SHP77 (cell line): ENCODE results near the gene CPNE5.

Experiments used
- DNase-seq, 2 experiments: peaks; one replicate each; lab custom pipeline; 2025; lab: John Stamatoyannopoulos, UW

The CPNE5 gene

DNA sequence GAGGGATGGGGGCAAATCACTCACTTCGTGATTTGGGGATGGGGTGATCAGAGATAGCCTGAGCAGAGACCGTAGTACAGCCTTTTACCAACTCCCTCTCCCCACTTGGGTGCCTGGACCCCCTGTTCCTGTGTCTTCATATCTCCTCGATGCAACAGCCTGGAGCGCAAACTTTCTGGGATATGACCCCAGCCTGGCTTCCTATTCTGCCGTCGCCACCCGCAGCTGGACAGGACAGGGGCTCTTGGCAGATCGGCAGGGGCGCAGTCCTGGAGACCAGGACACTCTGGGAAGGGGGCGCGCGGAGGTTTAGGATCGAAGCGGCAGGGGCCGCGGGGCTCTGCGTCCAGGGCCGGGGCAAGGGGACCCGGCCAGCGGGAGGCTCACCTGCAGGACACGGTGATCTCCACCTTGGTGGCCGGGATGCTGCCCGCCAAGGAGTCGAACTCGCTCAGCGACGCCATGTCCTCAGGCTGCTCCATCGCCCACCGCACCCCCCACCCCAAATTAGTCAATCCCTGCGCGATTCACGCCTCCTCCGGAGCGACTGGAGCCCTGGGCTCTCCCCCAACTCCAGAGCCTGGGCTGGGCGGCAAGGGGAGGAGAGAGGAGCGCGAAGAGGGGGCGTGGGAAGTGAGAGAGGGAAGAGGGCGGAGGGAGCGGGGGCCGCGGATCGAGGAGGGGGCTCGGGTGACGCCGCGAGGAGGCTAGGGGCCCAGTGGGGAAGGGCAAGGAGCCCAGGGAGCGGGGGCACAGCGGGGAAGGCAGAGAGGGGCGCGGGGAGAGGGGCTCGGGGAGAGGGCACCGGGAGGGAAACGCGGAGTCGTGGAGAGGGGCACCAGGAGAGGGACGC lies at the start of gene CPNE5:
Gene CPNE5, minus strand, starts transcription at position 549 of the 853 bp plus-strand sequence. Its CDS starts 67 bp downstream, at position 482.
- no peak for DNase-seq

DNA sequence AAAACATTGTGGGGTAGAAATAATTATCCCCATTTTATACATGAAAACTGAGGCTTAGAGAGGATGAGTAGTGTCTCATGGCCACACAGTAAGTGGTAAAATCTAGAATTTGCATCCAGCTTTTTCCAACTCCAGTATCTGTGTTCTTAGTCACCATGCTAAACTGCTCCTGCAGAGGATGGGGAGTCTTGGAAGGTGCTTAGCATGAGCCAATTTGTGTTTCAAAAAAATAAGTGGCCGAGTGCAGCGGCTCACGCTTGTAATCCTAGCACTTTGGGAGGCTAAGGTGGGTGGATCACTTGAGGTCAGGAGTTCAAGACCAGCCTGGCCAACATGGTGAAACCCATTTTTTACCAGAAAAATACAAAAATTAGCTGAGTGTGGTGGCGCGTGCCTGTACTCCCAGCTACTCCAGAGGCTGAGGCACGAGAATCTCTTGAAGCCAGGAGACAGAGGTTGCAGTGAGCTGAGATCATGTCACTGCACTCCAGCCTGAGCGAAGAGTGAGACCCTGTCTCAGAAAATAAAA lies 48.9 kb upstream of the CPNE5 start:
- no peak for DNase-seq

DNA sequence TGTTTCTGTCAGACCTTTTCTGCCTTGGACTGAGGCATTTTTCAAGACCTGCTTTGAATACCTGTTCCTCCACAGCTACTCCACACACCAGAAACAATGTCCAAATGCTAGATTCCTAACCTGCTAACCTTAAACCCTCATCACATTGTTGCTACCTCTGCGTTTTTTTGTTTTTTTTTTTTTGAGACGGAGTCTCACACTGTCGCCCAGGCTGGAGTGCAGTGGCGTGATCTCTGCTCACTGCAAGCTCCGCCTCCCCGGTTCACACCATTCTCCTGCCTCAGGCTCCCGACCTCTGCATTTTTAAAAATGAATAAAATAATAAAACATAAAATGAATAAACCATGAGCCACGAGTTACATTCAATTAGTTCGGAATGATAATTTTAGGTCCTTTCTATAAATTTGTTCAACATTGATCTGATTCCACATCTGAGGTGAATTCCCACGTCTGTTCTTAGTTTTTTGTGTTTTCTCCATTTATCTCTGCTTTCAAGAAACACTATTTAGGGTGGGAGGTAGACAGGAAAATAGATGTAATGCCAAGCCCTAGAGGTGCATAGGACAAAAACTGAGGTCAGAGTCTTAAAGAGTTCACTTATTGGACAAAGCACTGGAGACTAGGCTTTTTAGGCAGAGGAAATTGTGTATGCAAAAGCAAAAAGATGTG lies 47.8 kb upstream of the CPNE5 start:
- DNase-seq: no peak

DNA sequence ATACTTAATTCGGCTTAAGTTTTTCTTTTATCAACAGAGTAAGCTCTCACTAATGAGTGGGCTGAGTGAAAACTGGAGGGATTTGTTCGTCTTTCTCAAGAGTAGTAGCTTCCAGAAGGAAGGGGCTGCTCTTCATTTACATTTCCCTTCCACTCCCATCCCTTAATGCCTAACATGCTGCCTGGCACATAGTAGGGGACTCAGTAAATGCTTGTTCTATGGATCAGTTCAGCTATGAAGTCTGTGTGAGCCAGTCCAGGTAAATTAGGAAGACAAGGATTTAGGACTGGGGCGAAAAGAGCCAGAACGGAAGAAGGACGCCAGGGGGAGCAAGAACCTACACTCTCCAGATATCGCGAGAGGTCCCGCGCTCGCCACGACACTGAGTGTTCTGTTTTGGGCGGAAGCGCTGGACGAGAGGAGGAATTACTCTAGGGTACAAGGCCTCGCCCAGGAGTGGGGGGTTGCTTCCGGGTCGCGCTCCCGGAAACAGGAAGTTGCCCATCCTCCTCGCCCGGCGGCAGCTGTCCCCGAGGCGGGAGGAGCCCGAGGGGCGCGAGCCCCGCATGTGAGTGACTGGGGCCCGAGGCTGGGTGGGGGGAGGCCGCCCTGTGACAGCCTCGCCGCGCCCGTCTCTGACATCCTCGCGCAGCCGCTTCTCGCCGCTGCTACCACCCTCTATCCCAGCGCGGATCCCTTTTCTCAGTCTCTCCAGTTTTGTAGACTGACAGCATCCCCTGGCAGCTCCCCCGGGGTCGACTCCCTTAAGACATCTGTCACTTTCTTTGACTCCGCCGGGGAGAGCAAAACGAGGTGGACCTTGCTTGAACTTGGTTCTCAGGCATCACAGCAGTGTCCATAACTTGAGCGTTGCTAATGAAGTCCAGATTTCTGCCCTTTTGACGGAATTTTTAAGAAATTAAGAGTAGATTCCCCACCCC lies 46.5 kb upstream of the CPNE5 start, which contains the start of gene C6orf89:
Gene C6orf89, plus strand, starts transcription at position 492 of the 941 bp plus-strand sequence. CDS start 13,493 bp downstream, outside the sequence.
- DNase-seq: peak; percentile 98

DNA sequence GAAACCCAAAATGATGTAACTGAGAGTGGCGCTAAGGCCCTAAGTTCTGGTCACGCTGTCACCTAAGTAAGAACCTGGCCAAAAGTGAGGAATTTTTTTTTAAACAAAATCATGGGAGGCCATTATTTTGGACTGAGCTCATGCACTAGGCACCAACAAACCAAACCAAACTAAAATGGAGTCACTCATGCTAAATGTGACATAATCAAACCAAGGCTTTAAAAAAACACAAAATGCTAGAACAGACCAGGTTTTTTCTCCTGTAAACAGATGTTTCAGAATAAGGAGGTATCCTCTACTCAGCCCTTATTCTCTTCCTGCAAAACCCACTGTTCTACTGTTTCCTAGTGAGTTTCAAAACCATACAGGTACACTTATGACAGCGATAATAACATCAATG lies 45.4 kb upstream of the CPNE5 start:
- no peak for DNase-seq

DNA sequence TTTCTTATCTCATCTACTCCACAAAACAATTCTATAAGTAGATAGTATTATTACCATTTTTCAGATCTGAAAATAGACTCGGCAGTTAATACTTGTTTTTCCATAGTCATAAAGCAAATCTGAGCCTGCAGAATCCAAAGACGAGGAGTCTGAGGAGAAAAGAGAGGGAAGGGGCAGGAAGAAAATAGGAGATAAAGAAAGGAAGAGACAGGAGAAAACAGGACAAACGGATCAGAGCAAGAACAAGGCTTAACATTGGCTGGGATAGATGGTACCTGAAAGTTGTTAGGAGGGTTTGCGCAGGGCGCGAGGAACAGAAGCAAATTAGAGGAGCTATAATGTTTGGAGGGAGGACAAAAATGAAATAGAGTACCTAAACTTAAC lies 36.0 kb upstream of the CPNE5 start:
- DNase-seq: no peak

DNA sequence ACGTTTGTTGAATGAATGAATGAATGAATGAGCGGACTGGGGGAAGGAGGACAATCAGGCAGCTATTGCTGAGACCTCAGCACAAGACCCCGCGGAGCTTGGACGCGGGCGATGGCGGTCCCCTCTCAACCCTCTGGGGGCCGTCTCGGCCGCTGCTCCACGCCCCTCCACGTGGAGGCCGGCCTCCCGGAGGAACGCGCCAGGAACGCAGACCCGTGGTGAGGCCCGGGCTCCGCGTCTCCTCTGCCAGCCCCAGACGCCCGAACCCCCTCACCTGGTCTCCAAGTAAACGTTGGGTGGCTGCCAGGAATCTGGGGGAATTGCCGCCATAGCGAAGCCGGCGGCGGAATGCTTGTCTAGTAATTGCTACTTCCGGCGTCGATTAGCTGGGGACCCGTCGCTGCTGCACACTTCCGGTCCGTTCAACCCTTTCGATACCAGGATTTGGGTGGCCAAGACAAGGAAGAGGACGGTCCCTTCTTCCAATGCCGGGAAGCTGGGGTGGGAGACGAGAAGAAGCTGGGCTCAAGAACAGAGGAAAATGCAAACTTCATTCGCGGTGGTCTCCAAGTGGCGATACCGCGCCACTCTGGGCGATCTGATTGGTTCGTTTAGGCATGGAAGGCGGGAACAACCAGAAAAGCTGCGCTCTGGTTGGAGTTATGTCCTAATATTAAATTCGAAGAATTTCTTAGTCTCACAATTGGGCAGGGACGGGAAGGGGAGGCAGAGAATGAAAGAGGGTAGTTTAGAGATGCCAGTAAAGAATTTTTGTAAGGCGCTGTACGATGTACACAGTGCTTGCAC lies 35.4 kb upstream of the CPNE5 start, which contains the start of gene PPIL1:
Gene PPIL1, minus strand, starts transcription at position 361 of the 807 bp plus-strand sequence. Its CDS starts 31 bp downstream, at position 330.
- peak; percentile 90 to 92 for DNase-seq

DNA sequence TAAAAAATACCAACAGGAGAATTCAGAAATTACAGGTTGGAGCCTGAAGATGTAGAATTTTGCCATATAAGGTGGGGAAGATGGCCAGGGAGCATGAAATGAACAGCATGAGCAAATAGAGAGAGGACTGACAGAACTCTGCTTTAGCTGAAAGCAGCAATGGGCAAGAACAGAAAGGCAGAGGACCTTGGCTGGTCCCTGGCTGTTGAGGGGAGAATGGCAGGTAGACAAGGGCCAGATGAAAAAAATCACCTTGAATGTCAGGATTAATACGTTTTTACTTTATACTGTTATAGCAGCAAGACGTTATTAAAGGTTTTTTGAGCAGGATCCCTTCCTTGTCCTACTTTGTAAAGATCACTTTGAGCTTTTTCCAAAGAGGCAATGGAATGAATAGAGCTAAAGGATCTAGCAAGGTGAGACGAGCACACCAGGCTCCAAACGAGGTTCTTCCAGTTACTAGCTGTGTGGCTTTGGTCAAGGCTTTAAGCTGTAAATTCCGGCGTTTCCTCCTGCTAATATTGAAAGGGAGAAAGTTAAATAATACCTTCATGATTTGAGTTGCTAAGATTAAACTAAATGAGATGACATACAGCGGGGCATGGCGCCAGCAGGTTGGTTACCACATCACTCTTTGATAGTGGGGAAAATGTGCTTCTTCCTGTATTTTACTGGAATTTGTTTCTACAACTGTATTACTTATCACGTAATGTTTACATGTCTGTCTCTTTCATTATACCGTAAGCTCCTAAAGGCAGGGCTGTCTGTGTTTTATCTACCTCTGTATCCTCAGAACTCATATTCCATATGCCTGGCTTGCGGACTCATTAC lies 34.6 kb upstream of the CPNE5 start:
- DNase-seq: peak in 1 of 2 experiments; percentile 11

DNA sequence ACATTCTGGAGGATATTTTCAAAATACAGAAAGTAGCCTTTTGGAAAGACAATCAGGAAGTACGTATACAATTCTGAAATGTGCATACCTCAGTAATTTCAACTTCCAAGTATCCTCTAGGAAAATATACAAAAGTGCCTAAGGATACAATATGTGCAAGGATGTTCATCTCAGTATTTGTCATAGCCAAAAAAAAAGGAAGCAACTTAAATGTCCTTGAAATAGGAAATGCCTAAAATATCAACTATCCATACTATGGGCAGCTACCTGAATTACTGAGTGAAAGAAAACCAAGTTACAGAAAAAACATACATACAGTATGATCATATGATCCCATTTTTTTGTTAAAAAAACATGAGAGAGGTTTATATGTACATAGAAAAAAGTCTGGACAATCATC lies 33.9 kb upstream of the CPNE5 start:
- DNase-seq: no peak

DNA sequence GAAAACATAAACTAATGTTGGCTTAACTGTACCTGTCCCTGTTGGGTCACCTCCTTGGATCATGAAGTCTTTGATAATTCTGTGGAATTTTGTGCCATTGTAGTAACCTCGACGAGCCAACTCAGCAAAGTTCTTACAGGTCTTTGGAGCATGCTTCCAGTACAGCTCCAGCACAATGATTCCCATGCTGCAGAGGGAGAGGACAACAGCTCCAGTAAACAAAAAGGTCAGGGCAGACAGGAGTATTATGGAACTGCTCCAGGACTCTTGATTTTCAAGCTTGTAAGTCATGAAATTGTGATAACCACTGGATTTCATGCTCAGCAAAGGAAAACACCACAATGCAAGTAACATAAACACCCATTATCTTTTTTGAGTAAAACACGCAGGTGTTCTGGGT lies 32.4 kb upstream of the CPNE5 start:
- DNase-seq: no peak

DNA sequence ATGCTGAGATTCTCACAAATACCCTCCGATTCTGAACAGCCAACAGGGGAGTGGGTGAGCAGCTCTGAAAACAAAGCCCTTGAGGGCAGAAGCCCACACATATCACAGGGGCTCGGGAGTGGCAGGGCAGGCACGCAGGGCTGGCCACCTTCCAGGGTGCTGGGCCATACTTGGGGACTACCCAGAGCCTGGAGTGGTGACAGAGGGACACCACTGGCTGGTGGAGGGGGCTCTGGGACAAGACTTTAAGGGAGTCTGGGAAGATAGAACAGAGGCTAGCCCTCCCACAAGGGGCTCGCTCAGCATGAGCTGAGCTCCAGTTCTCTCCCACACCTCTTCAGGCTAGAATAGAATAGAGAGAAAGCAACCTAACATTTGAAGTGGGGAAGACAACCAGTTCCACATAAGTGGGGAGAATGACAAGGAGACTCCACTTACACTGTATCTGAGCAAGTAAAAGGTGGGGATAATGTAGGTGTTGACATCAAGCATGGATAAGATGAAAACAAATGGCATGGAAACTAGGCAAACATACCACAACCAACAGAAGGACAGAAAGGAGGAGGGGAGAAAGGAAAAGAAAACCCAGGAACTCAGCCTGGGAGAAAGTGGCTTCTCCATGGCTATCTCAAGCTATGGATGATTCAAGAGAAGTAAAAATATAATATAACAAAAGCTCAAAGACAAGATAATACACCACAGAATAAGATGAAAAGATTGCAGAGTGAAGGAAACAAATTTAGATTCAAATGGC lies 28.4 kb upstream of the CPNE5 start:
- DNase-seq: no peak

DNA sequence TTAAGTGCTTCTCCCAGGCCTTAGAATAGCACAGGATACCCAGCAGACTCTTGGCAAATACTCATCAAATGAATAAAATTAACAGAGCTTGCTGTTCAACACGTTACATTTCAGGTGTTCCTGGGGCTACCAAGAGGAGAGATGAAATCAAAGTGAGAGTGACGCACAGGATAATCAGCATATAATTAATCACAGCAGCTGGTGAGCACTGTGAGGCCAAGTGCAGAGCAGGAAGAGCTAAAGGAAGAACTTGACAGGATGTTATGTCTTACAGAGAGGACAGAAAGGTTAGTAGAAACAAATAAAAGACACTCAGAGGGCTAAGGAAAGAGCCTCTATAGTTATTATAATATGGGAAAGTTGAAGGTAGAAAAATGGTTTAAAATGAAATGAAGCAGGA lies 26.6 kb upstream of the CPNE5 start:
- no peak for DNase-seq

DNA sequence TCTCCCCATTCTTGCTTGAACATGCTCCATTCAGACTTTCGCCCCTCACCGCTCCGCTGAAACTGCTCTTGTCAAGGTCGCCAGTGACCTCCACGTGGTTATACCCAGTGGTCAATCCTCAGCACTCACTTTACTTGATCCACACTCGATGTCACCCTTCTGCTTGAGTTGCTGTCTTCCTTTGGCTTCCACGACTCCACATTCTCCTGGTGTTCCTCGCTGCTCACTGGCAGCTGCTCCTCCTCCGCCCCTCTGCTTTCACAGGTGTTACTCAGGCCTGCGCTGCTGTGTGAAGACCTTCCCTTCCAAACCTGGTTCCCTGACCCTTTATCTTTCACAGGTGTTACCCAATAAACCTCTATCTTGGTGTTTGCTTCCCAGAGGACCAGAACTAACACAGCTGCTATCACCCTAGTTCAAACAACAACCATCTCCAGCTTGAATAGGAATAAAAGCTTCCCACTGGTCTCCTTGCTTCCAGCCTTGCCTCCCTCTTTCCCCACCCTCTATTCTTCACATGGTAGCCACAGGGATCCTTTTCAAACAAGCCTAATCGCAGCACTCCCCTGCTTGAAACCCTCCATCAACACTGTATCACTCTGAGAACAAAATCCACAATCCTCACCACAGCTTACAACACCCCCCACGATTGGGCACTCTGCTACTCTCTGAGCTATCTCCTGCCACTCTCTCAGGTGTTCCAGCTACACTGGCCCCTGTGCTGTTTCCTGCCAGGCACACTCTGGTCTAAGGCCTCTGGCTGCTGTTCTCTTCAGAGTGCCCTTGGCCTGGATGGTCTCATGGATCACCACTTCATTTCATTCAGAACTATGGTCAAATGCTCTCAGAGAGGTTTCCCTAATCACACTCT lies 24.7 kb upstream of the CPNE5 start:
- DNase-seq: no peak

DNA sequence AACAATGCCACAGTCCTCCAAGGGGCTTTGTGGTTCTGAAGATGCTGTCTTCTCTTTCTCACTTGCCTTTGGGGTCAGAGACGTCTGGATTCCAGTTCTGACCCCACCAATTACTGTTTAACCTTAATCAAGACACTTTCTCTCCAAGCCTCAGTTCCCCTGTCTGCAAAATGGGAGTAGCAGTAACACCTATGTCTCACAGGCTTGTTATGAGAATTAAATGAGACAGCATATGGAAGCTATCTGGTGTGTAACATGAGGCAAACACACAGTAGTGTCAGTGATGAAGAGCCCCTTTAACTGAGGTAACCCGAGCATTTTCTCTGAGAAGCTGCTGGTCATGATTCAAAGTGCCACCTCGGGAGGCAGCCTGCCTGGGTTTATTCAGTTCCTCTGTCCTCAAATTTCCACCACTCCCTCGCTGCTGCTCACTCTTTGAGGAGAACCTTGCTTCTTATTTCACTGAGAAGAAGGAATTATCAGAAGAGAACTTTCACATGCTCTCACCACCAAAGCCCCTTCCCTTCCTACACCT lies 23.7 kb upstream of the CPNE5 start:
- DNase-seq: no peak

DNA sequence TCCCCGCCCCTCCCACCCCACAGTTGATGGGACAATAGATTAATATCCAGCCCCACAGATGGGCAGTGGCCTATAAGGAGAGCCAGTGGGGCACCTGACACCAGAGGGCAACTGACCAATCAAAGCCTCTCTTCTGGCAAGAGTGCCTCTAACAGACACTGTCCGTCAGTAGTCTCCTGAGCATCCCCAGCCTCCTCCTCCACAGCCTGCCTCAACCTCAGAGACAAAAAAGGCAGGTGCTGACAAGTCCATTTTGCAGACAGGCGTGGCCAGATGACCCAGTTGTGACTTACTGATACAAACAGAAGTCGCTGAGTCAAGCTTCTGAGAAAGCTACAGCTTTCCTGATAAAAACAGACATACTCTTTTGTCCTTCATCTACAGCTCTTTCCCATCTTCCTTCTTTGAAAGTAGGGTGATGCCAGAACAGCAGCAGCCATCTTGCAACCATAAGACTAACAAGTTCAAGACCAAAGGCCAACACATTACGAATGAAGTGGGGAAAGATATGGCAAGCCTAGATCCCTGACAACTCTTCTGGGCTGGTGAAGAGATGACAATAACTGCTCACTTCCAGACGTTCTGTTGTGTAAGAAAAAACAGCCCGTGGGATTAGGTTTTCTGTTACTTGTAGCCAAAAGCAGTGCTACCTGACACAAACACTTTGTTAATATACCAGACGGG lies 23.1 kb upstream of the CPNE5 start:
- no peak for DNase-seq

DNA sequence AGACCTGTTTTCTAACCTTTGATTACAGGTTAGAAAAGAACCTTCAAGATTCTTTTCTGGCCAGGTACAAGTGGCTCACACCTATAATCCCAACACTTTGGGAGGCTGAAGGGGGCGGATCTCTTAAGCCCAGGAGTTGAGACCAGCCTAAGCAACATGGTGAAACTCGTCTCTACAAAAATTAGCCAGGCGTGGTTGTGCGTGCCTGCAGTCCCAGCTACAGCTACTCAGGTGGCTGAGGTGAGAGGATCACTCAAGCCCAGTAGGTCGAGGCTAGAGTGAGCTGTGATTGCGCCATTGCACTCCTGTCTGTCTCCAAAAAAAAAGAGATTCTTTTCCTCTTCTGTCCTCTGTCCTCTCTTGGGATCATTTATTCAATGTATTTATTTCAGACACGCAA lies 20.9 kb upstream of the CPNE5 start:
- DNase-seq: no peak

DNA sequence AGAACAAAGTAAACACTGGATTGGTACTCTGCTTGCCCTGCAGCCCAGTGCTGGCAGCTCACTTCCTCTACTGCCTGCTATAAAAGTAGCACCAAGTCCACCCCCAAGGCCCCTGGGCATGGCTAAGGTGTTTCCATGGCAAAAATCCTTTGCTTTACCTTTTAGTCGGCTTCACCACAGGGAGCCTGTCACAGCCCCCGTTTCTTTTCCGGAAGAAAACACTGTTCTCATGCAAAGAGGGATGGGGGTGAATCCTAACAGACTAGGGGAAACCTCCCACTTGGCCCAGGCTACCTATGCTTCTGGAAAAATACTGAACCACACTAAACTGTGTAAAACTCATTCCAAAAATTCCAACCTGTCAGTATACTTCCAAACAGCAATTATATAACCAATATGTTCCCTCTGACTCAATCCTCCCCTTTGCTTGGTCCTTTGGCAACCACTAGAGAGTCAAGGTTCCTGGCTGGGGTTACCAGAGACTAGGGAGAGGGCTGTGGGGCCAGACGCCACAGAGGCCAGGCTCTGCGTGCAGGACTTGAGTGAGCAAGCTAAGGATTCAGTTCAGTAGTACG lies 19.2 kb upstream of the CPNE5 start:
- DNase-seq: no peak
